ENCODE results near the gene DEFB132.

Gene DEFB132

DNA sequence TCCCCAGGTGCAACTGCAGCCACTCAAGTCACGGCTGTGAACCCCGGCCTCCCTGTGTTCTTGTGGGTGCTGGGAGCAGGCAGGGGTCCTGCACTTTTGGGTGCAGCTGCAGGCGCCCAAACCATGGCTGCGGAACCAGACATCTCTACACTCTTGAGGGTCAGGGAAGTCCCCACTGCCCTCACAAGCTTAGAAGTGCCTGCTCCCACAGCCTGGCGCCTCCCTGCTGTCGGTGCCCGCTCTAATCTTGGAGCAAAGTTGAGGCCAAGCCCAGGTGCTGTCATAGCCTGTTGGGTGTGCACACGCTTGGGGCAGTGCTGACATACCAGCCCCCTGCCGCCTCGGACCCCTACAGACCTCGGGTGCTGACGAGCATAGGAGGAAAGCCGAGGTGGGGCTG lies 6.2 kb downstream of the DEFB132 start:
- DNase-seq (ENCODE audit: low read depth in 2 of 2), result no peak

GRCh38 chr20:266596-267562 lies 9.4 kb downstream of the DEFB132 start:
- DNase-seq (ENCODE audit: low read depth in 2 of 2), result peak; percentile 89 to 91

DNA sequence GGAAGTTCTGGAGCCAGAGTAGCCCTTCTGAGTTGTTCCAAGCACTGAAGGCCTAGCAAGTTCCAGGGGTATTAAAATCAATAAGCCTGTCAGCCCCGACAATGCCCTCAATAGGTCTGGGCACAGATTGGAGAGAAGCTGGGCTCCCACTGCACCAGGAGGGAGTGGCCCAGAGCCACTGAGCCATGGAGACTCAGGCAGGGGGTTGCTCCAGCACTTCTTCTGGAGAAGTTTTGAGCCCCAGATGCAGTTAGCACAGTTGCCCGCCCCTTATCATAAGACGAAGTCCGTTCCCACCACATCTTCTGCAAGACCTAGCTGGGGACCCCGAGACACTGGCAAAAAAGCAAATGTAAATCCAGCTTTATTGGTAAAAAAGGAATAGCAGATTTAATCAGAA lies 13.0 kb downstream of the DEFB132 start:
- DNase-seq (ENCODE audit: low read depth in 2 of 2), result no peak

DNA sequence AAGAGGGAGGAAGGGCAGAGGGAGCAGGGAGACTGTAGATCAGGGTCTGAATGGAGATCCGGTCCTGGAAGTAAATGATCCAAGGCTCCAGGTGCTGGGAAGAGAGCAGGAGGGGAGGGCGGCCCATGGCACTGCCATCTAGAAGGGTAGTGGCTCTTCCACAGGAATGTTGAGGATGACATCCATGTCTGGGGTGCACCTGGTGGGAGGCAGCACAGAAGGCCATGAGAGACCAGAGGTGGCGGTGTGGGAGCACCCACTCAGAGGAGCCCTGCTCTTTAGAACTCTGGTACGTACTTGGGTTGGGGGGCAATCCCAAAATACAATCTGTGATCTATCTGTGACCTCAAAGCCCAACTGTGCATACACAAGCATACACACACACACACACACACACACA lies 13.5 kb downstream of the DEFB132 start:
- no peak for DNase-seq (ENCODE audit: low read depth in 2 of 2)

GRCh38 chr20:271528-271927 lies 14.0 kb downstream of the DEFB132 start:
- no peak for DNase-seq (ENCODE audit: low read depth in 2 of 2)

DNA sequence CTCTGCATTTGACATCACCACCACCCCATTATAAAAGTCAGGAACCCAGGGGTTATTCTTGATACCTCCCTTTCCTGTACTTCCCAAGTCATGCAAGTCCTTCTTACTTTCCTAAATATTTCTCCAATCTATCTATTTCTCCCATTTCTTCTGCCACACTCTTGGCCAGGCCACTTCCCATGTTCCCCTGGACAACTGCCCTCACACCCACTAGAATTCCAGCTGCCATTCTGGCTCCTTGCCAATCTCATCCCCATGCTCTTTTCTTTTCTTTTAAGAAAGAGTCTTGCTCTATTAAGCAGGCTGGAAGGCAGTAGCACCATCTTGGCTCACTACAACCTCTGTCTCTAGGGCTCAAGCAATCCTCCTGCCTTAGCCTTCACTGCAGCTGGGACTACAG lies 15.2 kb downstream of the DEFB132 start:
- no peak for DNase-seq (ENCODE audit: low read depth in 2 of 2)

DNA sequence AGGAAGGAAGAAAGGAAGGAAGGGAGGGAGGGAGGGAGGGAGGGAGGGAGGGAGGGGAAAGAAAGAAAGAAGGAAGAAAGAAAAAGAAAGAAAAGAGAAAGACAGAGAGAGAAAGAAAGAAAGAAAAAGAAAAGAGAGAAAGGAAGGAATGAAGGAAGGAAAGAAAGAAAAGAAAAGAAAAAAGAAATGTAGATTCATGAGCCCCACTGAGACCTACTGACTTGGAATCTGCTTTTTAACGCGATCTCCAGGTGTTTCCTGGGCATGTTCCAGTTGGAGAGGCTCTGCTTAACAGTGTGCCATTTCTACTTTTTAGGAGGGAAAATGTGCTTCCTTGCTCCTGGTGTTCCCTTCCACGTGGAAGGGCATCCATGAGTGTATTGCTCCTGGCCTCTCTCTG lies 16.4 kb downstream of the DEFB132 start:
- no peak for DNase-seq (ENCODE audit: low read depth in 2 of 2)

GRCh38 chr20:275791-276190 lies 18.3 kb downstream of the DEFB132 start:
- DNase-seq (ENCODE audit: low read depth in 2 of 2), result no peak

GRCh38 chr20:276620-277495 lies 19.3 kb downstream of the DEFB132 start:
- no peak for DNase-seq (ENCODE audit: low read depth in 2 of 2)

DNA sequence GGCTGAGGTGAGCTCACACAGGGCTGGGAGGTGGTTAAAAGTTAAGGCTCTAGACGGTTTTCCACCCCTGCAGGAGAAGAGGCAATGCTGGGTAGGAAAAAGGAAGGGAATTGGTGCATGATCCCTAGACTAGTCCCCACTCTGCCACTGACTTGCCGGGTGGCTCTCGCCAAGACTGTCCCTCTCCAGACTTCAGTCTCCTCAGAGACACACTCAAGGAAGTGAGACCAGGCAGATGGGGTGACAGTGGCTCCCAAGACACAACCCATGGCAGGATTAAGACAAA lies 19.9 kb downstream of the DEFB132 start:
- no peak for DNase-seq (ENCODE audit: low read depth in 2 of 2)

DNA sequence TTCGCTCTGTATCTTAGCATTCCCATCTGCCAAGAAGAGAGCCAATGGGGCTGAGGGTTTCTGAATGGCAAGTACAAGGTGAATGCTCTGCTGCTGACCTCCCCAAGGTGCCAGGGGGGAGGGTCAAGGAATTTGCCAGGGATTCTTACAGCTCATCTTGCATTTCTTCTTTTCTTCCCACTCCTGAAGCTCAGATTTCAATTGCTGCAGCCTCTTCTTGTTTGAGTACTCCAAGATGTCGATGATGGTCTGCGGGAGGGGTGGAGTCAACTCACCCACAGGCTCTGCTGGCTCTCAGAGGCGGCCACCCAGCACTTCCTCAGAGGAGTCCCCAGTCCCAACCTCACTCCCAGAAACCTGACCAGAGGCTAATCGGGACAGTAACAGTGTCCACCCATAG lies 20.7 kb downstream of the DEFB132 start:
- no peak for DNase-seq (ENCODE audit: low read depth in 2 of 2)

DNA sequence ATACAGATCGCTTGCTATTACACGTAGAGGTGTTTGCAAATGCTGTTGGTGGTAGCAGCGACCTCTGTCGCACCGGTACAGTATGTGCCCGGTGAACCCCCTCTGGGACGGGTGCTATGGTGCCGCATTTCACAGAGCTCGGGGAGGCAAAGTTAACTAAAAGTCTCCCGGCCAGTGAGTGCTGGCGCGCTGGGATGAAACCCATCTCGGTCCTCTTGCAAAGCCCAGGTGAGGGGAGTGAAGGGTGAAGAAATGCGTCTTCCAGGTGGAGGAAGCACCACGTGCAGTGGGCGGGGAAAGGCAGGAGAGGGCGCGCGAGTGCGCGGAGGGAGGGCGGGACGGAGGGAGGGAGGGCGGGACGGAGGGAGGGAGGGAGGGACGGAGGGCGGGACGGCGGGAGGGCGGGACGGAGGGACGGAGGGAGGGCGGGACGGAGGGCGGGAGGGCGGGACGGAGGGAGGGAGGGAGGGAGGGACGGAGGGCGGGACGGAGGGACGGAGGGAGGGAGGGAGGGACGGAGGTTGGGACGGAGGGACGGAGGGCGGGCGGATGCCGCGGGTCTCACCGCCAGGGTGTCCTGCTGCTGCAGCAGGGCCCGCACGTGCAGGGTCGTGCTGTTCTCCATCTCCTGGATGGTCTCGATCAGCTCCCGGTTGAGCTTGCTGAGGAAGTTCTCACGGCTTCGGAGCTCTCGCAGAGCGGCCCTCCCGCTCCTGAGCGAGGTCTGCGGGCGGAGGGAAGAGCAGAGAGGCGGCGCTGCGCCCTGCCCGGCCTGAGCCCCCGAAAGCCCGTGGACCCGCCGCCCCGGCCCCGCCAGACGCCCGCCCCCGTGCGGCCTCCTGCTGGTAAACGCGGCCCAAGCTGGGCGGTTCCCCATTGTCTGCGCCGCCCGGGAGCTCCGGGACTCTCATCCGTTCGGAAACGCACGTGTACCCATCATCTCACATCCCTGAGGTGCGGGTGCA lies 21.4 kb downstream of the DEFB132 start:
- no peak for DNase-seq (ENCODE audit: low read depth in 2 of 2)

- no peak for DNase-seq (ENCODE audit: low read depth in 2 of 2)
Observed at GRCh38 chr20:284172-284571, 26.6 kb downstream of the DEFB132 start.

DNA sequence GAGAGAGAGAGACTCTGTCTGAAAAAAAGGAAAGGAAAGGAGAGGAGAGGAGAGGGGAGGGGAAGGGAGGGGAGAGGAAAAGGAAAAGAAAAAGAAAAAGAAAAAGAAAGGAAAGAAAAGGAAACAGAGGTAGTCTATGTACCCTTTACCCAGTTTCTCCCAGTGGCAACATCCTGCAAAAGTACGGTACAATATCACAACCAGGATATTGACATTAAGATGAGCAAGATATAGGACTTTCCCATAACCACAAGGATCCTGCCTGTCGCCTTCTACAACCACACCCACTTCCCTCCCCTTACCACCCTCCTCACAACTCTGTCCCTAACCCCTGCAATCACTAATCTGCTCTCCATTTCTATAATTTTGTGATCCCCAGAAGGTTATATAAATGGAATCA lies 29.0 kb downstream of the DEFB132 start:
- DNase-seq (ENCODE audit: low read depth in 2 of 2), result no peak

DNA sequence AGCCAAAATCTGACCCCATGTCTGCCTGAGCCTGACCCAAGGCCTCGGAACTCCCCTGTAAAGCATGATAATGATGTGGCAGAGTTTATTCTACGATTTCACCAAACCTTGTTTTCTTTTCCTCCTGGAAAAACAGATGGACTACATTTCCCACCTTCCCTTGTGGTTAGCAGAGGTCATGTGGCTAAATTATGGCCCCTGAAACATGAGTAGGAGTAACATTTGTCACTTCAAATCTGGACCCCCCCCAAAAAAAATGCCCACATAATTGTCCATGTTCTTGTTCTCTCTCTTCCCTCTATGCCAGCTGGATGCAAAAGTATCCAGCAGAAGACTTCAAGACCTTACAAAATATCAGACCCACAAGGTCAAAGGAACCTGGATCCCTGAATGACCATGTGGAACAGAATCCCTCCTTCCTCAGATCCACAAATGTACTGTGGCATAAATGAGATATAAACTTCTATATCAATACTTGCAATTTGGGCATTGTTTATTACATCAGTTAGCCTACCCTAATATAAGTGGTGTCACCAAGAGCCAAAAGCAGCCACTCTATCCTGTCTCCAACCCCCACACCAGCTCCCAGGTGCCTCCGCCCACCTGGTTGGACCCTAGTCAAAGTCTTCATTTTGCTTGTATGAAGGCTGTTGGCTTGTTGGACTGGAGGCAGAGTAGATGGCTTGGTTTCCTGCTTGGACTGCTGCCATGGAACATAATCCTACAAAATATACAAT lies 31.6 kb downstream of the DEFB132 start:
- no peak for DNase-seq (ENCODE audit: low read depth in 2 of 2)

DNA sequence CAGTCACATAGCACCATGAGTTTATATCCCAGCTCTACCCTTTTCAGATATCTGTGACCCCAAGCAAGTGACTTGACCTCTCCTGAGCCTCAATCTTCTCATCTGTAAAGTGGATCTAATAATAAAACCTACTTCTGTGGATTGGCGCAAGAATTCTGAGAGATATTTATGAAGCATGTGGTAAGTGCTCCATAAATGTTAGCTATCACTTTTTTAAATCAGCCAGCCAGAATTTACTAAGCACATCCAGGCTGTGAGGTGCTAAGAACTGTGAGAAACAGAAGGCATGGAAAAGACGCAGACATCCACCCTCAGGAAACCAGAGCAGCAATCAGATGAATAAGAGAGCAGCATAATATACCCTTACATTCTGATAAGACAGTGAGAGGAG lies 32.2 kb downstream of the DEFB132 start:
- DNase-seq (ENCODE audit: low read depth in 2 of 2), result no peak

DNA sequence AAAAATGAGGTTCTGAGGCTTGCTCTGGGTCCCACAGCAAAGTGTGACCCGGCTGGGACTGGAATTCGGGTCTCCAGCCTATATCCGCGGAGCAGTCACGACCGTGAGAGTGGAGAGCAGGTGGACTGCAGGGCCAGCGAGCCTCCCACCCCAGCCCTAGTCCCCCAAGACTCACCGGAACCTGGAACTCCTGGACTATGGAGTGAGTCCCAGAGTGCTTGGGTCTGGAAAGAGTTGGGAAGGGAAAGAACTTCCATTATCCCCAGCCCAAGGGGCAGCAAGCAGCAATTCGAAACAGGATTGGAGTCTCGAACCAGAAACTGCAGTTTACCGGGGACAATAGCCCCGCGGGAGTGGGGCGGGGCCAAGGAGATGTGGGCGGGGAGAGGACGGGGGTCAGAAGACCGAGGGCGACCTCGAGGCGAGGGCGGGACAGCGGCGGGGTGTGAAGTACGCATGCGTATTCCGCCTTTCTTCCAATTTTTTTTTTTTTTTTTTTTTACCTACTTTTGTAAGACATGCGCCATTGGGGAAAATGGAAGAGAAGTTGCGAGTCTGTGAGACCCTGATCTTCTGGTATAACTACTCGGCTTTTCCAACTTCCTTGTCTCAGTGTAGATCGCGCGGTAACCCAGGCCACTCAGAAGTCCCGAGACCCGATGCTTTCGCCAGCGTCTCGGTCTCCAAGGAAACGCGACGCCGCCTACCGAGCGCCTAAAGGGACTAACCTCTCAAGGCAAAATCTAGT lies 32.7 kb downstream of the DEFB132 start, which contains the start of gene C20orf96:
TSS of gene C20orf96 (minus strand) at position 667 of the 748 bp plus-strand sequence. CDS start at position 527, 140 bp downstream.
- DNase-seq (ENCODE audit: low read depth in 2 of 2), result peak; percentile 75 to 90

GRCh38 chr20:294602-295001 lies 37.1 kb downstream of the DEFB132 start:
- DNase-seq (ENCODE audit: low read depth in 2 of 2), result no peak

DNA sequence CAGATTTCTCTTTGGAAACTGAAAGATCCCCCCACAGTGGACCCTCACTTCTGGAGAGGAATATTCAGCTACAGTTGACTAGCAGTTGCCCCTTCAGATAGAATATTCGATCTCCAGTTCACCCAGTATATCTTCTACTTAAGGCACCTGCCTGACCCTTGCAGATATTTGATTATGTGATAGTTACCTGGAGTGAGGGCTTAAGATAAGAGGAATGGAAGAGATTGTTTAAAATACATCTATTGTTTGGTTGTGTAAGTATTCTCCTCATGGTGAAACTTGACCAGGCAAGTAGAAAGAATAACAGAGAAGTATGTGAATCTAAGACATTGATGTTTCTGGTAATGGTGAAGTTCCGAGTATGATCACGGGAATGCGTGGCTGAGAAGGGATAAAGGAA lies 38.3 kb downstream of the DEFB132 start:
- DNase-seq (ENCODE audit: low read depth in 2 of 2), result no peak
